Omental fat pad (tissue), 4 donors: ENCODE measurements around the gene DHRS7. TPM values are rescaled to one million over a fixed set of nuclear protein-coding genes. Genes with fewer than 3 reads are reported as not detected.

Experiments
- ATAC-seq: fragments of 150-250 bp; one replicate; pipeline ENCODE4 v1.9.1; 2016; ENCODE audit warnings: mild to moderate bottlenecking, moderate library complexity; ENCODE audit not compliant: low FRiP score
- DNase-seq: peaks from one replicate; pipeline ENCODE4 v3.0.0-alpha.2; 2019; ENCODE audit warnings: low spot score
- total RNA-seq, 4 donors: library from RNA; depleted of rRNA; stranded (reverse); fragments of >200 nt; gene quantifications; one replicate each; pipeline ENCODE4 v1.1.0, GENCODE V29; 2016
- TF ChIP-seq, protein P1 (sequence below), 3 donors: fragments of 450-650 bp; IDR thresholded peaks; one replicate each; pipeline ENCODE4 v1.5.1; 2016 to 2017; ENCODE audit warnings: antibody characterized with exemption in 3 of 3, mild to moderate bottlenecking in 3 of 3, moderate library complexity in 2 of 3

DHRS7 gene
- total RNA-seq, 4 donors from 2014 or later, result 56.0 to 82.9 (median 68.4) TPM

DNA sequence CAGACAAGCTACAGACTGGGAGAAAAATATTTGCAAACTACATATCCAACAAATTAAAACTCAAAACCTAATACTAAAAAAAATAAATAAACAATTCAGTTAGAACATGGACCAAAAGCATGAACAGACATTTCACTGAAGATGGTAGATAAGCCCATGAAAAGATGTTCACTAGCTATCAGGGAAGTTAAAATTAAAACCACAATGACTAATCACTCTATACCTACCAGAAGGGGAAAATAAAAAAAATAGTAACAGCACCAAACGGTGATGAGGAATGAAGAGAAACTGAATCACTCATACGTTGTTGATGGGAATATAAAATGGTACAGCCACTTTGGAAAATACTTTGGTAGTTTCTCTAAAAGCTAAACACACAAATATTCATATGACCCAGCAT is 31.1 kb upstream of the DHRS7 start:
- DNase-seq (no peak), ATAC-seq (no peak)
- TF ChIP-seq, protein P1, sequence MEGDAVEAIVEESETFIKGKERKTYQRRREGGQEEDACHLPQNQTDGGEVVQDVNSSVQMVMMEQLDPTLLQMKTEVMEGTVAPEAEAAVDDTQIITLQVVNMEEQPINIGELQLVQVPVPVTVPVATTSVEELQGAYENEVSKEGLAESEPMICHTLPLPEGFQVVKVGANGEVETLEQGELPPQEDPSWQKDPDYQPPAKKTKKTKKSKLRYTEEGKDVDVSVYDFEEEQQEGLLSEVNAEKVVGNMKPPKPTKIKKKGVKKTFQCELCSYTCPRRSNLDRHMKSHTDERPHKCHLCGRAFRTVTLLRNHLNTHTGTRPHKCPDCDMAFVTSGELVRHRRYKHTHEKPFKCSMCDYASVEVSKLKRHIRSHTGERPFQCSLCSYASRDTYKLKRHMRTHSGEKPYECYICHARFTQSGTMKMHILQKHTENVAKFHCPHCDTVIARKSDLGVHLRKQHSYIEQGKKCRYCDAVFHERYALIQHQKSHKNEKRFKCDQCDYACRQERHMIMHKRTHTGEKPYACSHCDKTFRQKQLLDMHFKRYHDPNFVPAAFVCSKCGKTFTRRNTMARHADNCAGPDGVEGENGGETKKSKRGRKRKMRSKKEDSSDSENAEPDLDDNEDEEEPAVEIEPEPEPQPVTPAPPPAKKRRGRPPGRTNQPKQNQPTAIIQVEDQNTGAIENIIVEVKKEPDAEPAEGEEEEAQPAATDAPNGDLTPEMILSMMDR (IDR thresholded peaks at IDR 0.05), result no peak

DNA sequence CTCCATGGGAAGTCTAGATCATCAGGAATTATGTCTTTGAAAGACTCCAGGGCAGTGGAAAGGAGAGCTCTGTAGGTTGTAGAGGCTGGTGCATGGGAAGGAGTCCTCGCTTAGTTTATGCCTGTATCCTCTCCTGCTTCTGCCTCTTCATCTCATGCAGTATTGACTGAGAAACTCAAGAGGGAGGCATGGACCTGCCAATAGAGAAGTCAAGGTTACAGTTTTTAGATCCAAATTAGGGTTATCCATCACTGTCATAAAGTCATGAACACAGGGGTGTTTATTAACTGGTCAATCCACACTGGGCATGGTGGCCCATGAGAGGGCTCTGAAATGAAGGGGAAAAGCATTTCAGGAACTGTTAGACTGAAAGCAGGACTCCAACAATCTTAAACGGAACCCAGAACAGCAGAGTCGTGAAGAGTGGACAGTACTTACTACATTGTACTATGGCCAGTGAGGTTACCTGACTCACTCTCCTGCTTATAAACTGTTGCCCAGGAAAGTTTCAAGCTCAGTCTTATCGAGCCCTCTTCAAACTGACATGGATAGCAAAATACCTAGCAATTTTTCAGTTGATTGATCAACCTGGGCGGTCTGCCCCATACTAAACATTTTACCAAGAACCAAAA is 30.1 kb upstream of the DHRS7 start:
- TF ChIP-seq, protein P1 (IDR thresholded peaks at IDR 0.05), result no peak
- no peak for ATAC-seq
- no peak for DNase-seq

DNA sequence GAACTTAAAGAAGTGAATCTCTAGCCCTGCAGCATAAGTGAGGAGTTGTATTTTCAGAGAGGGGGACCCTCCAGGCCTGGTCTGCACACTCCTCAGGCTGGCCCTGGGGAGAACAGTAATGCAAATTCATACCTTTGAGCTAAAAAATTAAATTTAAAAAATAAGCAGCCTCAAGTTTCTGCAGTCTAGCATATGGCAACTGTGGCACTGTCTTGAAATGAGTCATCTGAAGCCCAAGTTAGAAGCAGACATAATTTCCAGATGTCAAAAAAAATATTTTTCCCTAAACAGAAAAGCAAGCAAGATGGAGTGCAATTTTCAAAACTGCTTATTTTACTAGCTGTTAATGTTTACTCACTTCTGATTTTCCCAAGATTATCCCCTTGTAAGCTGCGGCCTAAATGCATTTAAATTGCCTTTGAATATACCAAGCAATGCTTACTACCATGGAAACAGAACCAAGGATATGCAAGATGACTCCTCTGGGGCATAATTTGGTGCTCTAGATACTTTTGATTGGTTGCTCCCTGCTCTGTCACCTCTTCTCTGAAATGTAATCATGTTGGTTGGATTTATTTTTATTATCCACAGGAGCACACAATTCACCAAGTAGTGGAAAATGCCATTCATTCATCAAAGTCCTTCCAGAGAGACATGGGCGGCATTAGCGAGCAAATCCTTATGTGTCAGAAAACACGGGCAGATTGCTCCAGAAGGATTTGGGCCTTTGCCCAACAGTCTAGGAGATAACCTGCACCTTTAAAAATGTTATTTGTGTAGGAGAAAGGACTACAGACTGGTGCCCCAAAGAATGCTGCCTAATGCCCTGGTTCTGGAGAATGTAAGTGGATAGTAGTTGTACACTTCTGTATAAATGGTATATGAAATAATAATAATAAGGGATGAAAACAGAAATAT is 25.0 kb upstream of the DHRS7 start:
- DNase-seq (no peak), ATAC-seq (no peak)
- TF ChIP-seq, protein P1 (IDR thresholded peaks at IDR 0.05), result no peak

DNA sequence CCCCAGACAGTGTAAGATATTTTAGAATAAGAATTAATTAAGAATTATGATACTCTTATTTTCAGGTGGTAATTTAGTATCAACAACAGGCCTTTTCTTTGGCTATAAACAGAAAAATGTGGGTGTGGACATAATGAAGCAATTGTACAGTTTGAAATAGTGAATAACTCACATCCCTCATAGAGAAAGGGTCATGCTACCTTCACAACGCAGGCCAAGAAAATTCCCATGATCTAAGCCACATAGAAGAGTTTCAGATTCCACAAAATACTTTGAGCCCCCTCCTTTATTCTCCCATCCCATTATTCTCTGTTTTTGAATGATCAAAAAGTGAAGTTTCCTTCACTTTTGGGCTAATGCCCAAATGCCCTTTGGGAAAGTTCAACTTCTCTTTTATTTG is 23.5 kb upstream of the DHRS7 start:
- TF ChIP-seq, protein P1 (IDR thresholded peaks at IDR 0.05), result no peak
- no peak for ATAC-seq
- DNase-seq, result no peak

DNA sequence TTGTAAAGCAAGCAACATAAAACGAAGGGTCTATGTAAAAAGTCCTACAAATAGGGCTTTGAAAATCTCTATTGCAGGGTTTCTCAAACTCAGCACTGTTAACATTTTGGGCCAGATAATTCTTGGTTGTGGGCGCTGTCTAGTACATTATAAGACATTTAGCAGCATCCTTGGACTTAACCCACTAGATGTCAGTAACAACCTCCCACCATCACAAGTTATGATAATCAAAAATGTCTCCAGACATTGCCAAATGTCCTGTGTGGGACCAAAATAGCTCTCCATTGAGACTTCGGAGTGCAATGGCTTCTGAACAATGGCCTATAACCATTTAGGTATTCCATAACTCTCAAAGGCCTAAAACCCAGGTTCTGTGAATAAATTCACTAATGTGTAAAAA is 22.9 kb upstream of the DHRS7 start:
- no peak for DNase-seq
- no peak for ATAC-seq
- TF ChIP-seq, protein P1 (IDR thresholded peaks at IDR 0.05), result no peak

DNA sequence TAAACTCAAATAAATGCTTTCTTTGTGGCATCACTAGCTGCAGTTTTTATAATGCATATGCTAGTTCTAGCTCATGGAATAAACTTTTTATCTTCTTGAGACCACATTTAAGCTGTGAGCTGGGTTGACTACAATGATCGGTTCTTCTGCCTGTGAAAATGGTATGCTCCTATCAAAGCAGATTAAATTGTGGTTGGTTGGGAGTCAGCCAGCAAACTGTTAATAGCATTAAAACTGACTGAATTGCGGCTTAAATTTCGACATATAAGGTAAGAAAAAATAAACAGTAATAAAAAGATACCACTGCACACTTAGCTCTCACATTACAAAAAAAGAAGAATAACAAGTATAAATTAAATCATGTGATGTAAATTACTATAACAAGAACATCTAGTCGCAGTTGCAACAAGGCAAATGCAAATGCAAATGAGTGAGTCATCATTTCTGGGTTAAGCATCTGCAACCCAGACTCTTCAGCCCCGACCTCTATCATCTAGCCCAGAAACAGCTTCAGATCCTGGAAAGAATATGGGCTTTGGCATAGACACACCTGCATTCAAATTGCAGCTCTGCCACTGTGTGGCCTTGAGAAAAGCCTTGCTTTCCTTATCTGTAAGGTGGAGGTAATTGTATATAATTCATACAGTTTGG is 19.8 kb upstream of the DHRS7 start:
- TF ChIP-seq, protein P1 (IDR thresholded peaks at IDR 0.05), result no peak
- DNase-seq (no peak), ATAC-seq (no peak)
